HUDEP-2 (cell line): ENCODE data around the gene HK1.
"Not testable (repeated sequence)": the region's sequence is repeated elsewhere in the genome, so short reads cannot be mapped to it uniquely, and the experiment has no call there.

Source experiments
- DNase-seq, 76 experiments: peaks; one replicate each; lab custom pipeline; 2025; ENCODE audit not compliant: unreplicated experiment in 76 of 76; lab: John Stamatoyannopoulos, UW

Gene HK1

DNA sequence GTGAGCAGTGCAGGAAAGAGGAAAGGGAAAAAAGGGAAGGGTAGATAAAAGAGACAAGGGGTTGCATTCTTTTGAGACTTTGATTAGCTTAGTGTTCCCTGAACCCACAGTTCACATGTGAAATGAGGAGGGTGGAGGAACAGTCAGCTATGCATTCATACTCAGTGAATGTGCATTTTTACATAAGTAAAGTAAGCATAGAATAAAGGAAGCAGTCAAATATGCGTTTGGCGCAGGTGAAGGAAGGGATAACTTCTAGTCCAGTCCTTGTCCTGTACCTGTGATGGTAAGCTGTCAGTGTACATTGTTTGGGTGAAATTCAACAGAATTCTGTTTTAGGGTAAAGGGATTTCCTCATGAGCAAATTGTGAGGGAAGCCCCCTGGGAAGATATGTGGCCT lies 28.1 kb downstream of the HK1 start:
- DNase-seq = no peak

DNA sequence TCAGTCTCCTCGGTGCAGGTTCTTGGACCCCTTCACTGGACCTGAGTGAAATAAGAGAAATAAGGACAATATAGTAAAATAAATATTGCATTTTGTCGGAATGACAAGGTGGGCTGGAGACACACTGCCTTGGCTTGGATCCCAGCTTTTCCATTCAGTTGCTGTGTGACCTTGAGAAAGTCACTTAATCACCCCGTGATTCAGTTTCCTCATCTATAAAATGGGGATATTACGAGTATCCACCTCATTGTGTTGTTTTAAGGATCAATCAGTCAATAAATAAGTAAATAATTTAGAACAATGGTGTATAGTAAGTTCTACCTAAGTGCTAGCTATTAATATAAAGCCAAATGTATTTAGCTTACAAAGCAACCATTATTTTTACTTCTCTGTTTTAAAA lies 29.1 kb downstream of the HK1 start:
- DNase-seq = no peak

- peak in 1 of 76 experiments; percentile 14 for DNase-seq
Measured at GRCh38 chr10:69308304-69308703, 30.0 kb downstream of the HK1 start.

- DNase-seq = no peak
Measured at GRCh38 chr10:69311309-69311708, 33.0 kb downstream of the HK1 start.

DNA sequence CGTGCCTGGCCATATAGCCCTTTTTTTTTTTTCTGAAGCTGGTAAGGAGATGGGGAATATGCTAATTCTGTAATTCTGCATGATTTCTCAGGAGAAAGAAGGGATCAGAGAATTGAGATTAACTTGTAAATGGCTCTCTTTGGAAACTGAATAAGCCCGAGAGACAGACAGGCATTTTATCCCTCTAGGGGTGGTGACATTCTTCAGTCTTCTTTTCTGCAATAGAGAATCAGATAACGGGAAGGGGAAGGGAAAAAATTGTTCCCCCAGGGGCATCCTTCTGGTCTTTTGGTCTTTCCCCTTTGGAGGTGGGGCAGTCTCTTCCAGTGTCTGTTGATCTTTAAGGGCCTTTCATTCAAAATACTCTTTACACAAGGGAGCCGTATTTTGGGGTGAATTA lies 34.2 kb downstream of the HK1 start:
- no peak for DNase-seq

DNA sequence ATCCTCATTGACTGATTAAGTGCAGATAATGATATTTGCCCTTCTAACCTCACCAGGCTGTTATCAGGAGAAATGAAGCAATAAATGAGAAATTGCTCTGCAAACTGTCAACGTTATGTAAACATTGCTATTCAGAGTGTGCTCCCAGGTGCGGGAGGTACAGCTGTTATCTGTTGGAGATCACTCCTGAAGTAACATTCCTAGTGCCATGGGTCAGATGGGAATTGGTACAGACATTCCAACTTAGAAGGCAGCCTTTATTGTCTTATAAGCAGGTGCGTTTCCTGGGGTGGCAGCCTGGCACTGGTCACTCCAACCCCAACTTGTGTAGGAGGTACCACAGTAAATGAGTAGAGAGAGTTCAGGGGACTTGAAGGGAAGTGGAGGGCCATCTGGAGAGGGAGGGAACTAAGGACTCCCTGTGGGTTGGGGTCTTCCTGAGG lies 36.8 kb downstream of the HK1 start:
- peak in 3 of 76 experiments; percentile 35 to 48 (median 47) for DNase-seq

DNA sequence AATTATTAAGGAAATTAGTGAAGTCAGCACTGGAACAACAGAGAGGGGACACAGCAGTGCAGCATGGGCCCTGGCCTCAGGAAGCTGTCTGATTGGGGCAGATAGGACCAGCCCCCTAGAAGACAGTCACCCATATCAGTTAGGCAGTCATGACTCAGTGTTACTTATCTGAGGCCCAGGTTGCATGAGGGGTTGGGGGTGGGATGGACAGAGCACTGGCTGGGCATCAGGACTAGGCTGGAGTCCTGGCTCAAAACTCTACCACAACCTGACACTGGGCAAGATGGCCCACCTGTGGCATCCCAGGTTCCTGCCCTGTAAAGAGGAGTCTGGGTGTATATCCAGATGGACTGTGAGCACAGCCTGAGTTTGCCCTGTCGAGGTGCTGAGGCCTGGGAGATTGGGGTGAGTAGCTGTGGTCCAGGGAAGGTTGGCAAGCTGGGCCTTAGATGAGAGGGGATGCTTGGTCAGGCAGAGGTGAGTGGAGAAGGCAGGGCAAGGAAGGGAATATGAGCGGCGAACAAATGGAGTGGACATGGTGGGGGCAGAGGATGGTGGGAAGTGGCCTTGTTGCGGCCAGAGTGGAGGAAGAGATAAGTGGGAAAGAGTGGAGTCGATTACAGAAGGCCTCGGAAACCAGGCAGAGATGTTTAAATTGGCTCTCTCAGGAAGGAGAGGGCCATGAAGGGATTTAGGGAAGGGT lies 37.5 kb downstream of the HK1 start:
- DNase-seq = peak in 75 of 76 experiments; percentile 27 to 89 (median 72)

DNA sequence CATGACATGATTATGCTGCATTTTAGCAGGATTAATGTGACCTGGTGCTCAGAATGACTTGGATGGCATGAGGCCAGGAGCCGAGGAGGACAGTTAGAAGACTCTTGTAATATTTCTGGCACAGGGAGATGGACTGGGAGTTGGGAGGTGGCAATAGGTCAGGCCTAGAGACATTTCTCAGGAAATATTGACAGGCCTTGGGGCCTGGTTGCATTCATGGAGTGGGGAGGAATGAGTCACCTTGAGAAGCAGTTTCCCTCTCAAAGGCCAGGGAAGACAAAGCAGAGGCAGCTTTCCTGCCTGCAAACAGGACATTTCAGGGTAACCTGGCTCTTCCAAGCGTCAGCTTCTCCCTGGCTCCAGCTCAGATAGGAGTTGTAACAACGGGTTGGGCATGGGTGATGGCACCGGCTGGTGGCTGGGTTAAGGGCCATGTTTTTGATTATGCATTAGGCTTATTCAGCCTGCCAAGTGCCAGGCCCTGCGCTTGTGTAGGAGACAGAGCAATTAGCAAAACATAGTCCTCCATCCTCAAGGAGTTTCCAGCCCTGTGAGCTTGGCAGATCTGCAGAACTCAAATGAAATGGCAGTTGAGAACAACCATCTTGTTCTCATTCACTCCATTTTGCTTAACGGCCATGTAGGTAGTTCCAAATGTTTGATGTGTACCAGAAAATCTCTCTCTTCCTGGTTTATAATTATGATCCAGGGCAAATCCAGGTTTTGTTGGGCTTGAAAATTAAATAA lies 38.2 kb downstream of the HK1 start:
- DNase-seq = peak in 22 of 76 experiments; percentile 9 to 76 (median 34)

GRCh38 chr10:69317175-69317604 lies 38.9 kb downstream of the HK1 start:
- DNase-seq = peak in 72 of 76 experiments; percentile 27 to 87 (median 67)

DNA sequence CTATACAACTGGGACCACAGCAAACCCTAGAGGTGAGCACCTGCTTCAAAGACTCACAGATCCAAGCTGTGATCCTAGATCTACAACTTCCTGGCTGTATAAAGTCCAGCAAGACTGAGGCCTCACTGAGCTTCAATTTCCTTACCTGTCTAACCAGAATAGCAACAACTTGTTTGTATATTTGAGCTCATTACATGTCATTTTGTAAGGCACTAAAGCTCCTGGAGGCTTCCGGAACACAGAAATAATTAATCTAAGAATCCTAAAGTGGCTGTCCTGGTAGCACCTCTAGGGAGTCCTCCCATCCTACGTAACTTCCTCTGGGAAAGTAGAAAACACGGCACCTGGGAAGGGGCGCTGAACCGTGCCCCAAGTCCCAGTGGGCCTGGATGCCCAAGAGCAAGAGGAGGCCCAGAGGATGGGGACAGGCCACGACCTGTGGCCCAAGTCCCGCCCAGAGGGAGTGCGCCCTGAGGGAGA lies 39.4 kb downstream of the HK1 start:
- DNase-seq = peak in 5 of 76 experiments; percentile 17 to 50 (median 31)

- DNase-seq = peak in 74 of 76 experiments; percentile 18 to 89 (median 76)
Measured at GRCh38 chr10:69318106-69318866, 40.0 kb downstream of the HK1 start.

DNA sequence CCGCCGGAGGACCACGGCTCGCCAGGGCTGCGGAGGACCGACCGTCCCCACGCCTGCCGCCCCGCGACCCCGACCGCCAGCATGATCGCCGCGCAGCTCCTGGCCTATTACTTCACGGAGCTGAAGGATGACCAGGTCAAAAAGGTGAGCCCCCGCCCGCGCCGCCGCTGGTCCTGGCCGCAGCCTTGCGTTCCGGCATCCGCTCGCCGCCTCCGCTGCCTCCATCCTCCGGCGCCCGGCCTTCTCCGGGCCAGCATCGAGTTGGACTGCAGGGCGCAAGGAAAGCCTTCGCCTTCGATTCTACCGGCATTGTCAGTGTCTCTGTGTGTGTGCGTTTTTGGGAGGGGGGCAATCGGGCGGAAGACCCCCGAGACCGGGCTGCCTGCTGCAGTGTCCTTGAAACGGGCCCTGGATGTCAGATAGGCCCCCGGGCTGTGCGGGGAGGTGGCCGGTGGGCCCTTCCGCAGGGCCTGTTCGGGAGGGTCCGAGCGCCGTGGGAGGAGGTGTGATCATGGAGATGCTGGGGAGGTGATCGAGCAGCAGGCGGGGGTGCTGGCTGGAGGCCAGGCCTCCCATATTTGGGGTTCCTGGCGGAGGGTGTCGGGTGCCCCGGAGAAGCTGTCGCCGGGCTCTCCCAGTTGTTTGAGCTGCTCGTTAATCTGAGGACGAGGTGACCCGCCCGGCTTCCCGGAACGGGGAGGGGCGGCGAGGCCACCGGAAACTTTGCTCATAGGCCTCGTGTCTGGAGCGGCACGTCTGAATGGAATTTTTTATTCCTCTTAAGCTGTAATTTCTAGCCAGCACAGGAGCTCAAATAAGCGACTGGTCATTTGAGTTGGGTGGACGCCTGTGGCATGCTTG lies 40.8 kb downstream of the HK1 start:
- peak in 47 of 76 experiments; percentile 11 to 75 (median 42) for DNase-seq

DNA sequence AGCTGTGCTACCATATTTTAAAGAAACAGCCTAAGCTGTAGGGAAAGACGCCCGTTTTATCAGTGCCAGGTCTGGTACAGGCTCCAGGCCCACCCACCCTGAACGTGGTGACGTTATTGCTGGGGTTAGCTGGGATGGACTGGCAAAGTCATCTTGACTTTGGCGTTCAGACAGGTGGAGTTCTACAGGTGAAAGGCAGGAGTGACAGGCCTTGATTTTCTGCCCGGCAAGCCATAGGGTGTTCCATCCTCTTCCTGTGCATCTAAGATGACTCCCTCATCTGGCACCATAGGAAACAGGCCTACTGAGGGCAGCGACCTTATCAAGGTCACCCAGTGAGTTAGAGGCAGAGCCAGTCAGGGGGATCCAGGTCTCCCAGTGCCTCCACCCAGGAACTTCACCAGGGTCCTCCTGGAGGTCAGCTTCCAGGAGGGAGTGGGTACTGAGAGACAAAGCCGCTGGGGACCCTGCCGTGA lies 41.6 kb downstream of the HK1 start:
- peak in 3 of 76 experiments; percentile 4 to 32 (median 15) for DNase-seq

DNA sequence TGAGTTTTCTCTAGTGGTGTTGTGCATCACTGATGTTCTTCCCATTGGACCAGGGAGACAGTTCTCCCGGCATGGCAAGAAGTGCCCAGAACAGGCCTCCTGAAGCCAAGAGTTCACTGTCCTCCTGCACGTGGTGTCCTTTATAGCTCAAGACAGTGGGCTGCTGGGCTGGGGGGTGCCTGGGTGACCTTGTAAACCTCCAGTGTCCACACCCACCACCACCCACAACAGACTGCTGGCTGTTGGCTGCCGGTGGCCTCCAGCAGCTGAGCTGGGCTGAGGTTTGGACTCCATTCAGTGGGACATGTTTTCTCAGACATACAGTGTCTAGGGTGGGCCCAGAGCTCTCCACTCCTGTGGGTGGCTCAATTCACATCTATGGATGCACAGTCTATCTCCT lies 42.2 kb downstream of the HK1 start:
- DNase-seq = no peak

- no peak for DNase-seq
Measured at GRCh38 chr10:69321039-69321715, 42.9 kb downstream of the HK1 start.

GRCh38 chr10:69321865-69322264 lies 43.6 kb downstream of the HK1 start:
- DNase-seq = no peak

DNA sequence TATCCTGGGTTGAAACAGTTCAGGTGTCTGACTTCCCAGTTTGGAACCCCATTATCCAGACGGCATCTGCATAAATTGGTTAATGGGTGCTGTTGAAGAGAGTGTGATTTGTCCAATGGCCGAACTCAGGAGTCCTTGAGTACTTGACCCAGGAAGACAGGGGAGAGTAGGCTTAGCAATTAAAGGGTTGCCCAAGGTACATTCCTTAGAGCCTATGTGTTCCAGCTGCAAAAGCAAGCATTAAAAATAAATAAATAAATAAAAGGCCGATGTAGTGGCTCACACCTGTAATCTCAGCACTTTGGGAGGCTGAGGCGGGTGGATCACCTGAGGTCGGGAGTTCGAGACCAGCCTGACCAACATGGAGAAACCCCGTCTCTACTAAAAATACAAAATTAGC lies 44.0 kb downstream of the HK1 start:
- not testable (repeated sequence) for DNase-seq

- DNase-seq = no peak
Measured at GRCh38 chr10:69323622-69324021, 45.3 kb downstream of the HK1 start.

DNA sequence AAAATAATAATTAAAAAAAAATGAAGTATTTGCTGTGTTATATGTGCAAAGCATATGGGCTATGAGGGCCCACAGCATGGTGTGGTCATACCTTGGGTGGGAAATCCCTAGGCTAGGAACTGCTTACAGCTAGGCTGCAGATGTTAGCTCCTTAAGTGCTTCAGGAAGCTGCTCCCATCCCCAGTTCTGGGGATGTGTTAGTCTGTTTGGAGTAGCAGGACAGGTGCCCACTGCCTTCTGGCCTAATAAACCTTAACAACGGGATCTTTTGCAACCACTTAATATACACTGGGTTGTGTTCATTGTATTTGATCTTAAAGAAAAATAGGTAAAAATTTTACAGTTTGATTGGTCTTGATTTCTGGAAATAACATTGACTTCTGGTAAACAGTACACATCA lies 46.3 kb downstream of the HK1 start:
- DNase-seq = no peak
